ENCODE results near the gene TIGD7.

Gene TIGD7, protein sequence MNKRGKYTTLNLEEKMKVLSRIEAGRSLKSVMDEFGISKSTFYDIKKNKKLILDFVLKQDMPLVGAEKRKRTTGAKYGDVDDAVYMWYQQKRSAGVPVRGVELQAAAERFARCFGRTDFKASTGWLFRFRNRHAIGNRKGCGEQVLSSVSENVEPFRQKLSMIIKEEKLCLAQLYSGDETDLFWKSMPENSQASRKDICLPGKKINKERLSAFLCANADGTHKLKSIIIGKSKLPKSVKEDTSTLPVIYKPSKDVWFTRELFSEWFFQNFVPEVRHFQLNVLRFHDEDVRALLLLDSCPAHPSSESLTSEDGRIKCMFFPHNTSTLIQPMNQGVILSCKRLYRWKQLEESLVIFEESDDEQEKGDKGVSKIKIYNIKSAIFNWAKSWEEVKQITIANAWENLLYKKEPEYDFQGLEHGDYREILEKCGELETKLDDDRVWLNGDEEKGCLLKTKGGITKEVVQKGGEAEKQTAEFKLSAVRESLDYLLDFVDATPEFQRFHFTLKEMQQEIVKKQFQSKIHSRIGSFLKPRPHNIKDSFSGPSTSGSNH

DNA sequence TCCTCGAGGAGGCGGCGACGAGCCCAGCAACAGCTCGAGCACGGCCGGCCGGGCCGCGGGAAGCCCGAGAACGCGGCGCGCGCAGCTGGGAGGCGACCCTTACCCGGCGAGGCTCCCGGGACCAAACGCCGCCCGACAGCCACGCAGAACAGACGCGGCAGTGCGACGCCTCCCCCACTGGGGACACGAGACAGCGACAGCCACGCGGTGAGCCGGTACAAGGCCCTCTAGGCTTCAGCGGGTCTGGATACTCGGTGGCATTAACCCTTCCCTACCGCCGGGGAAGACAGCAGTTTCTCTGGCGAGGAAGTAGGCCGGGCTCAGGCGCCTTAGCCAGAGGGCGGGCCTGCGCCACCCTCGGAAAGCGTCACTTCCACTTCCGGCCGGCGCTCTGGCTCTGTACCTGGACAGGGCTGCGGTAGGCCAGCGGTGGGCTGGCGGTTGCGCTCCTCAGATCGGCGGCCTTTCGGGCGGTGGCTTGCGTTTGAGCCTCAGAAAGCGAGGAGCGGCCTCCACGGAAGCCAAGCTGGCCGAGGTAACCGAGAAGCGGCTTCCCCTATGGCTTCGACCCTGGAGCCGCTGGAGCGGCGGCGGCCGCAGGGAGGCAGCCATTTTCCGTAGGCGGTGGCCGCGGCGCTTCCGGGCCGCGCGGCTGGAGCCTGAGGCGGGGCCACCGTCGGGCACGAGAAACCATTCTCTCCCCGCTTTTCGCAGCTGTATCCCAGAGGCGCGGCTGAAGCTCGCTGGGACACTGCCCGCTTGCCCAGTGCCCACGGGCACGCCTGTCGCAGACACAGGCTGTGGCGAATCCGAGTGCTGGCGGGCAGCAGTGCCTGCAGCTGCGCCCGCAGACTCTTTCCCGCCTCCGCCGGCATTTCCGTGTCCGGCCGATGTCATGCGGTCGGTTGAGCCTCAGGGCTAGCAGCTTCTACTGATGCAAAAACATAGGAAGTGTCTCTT is at the start of gene TIGD7, which contains the start of gene ZNF75A:
Gene TIGD7 (minus strand): TSS at position 322 of the 960 bp plus-strand sequence. CDS start 4,816 bp downstream, outside the sequence.
Gene ZNF75A (plus strand): TSS at position 389 of the 960 bp plus-strand sequence. CDS start 2,932 bp downstream, outside the sequence.
- DNase-seq = peak; percentile 83

DNA sequence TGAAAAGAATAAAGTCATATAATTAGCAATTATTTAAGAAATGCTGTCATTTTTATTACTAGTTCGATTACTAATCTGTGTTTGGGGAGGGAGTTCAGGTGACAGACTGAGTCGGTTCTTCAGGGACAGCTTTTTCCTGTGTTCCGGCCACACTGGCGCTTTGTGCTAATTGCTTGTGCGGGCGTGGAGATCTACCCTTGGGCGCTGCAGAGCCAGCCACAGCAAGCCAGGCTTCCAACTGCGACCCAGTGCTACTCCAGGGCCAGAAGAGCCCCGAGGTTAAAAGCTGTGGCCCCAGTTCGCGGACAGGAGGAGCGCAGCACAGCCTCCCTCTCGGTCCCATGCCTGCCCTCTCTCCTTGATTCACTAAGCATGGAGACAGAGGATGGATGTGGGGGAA is 43.9 kb upstream of the TIGD7 start:
- DNase-seq = no peak

DNA sequence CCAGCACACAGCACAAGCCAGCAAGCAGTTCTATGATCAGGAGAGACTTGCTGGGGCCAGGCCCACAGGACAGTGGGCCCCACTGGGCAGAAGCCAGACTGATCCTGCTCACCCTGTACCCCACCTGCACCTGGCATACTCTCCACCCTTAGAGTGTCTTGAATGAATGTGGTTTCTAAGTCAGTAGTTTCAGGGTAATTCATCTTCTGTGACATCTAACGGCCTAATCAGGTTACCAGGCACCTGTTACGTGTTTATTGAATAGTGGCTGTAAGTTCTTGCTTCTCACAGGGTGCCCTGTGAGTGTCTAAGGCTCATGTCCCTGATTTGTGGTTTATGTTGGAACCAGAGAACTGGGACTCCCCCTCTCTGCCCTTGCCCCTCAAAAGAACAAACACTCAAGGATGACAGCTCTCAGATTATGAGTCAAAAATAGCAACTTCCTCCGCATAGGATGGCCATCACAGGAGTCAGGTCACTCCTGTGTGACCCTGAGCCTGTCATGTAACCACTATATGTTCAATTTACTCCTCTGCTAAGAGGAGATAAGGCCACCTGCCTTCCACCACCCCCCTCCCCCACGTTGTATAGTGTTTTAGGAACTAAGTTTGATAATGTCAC is 43.4 kb upstream of the TIGD7 start:
- no peak for DNase-seq

DNA sequence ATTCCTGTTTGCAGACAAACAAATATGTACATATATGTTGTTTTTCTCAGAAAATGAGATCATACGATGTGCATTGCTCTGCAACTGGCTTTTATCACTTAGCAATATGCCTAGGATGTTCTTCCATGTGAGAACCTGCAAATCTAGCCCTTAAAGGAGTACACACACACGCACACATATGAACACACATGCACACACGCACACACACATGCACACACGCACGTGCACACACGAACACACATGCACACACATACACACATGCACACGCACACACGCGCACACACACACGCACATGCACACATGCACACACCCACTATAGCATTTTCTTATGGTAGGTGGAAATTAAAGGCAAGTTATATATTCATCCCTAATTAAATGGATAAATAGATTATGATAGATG is 42.4 kb upstream of the TIGD7 start:
- DNase-seq = no peak

DNA sequence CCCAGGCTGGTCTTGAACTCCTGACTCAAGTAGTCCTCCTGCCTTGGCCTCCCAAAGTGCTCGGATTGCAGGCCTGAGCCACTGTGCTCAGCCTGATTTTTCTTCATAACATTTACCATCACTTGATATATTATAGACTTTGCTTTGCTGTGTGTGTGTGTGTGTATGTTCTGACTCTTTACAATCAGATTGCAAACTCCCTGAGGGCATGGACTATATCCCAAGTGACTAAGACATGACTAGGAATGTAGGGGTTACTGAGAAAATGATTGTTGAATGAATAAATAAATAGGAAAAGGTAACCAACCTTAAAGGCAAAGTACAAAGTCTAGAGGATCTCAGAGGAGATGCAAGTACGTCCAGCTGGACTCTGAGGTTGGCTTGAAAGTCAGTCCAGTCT is 40.8 kb upstream of the TIGD7 start:
- DNase-seq = no peak

DNA sequence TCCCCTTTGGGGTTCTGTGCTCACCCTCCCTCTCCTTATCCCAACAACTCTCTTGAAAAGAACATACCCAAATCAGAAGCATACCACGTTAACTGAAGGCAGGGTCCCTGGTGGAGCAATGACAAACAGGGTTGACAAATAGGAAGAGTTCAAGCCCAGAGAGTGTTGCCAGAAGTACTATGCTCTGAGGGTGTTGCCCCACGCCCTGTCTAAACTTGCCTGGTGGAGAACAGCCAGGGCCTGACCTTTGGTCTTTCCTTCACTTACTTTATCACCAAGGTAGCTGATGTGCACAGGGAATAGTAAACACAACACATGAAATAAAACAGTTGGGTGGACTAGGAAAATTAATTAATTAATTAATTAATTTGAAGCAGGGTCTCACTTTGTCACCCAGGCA is 23.4 kb upstream of the TIGD7 start:
- no peak for DNase-seq

DNA sequence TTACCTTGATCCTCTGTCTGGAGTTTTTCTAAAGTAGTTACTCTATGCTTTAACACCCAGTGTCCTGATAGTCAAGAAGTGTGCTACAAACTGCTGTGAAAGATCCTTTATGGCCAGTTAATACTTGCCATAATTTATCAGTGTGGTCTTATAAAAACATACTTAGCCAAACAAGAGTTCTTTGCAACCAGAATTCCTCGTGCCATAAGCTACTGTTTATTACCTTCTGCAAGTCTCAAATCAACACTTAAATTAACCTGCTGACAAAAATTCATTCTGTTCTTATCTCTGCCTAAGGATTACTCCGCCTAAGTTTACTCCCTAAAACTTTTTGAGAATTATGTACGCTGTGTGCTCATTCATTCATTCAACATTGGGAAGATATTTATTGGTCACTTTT is 22.9 kb upstream of the TIGD7 start:
- no peak for DNase-seq

DNA sequence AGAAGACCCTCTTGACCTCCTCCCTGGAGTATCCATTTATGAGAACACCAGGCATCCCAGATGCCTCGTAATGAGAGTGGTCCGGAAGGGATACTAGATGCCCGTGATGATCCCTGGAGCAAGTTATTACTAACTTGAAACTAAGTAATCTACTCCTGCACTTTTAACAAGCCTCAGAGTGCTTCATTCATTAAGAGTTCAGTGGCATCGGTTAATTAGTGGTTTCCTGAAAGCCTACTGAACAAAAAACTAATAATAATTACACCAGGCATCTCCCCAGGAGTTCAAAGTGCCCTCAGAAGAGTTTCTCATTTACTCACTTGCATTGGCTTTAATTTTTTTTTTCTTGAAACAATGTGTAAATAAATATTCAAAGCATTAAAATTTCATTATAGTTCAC is 22.3 kb upstream of the TIGD7 start:
- no peak for DNase-seq

DNA sequence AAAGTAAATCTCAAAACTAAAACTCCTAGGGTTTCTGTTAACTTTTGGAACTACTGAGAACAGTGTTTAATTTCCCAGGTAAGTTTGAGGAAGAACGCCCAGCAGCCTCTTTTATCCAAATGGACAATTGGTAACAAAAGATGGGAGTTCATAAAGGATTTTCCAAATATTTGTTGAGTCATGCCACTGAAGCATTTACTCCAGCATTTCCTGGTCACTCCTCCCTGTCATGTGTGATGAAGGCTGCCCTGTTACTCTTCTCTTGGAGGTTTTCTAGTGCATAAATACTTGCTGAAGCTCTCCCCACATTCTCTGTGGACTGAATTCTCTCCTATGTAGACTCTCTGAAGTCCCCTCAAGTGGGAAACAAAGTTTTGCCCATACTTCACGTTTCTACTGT is 16.6 kb upstream of the TIGD7 start:
- no peak for DNase-seq

DNA sequence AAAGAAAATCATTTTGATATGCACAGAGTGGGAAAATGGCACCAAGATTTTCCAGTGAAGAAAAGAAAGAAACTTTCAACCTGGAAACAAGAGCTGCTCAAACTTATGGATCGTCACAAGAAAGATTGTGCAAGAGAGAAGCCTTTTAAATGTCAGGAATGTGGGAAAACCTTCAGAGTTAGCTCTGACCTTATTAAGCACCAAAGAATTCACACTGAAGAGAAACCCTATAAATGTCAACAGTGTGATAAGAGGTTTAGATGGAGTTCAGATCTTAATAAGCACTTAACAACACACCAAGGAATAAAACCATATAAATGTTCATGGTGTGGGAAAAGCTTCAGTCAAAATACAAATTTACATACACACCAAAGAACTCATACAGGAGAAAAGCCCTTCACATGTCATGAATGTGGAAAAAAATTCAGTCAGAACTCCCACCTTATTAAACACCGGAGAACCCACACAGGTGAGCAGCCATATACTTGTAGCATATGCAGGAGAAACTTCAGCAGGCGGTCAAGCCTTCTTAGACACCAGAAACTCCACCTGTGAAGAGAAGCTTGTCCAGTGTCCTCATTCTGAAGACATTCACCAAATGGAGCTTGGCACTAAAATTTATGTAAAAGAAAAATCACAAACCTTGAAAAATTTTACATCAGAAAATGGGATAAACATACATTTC is 12.2 kb upstream of the TIGD7 start:
- DNase-seq = no peak

DNA sequence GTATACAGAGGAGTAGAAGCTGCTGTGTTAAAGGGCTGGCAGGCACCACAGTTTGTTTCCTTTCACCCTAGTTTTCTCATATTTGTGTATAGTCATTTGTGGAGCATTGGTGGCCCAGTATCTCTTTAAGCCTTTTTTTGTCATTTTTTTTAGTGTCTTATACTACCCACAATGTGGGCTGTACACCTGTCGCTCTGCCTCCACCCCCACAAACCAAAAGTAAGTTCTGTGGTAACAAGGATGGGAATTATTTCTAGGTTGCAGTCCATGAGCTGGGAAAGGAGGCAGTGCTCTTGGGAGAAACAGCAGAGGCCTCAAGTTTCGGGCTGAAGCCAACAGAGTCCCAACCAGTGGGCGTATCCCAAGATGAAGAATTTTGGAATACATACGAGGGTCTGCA is 6.3 kb upstream of the TIGD7 start:
- DNase-seq = no peak

DNA sequence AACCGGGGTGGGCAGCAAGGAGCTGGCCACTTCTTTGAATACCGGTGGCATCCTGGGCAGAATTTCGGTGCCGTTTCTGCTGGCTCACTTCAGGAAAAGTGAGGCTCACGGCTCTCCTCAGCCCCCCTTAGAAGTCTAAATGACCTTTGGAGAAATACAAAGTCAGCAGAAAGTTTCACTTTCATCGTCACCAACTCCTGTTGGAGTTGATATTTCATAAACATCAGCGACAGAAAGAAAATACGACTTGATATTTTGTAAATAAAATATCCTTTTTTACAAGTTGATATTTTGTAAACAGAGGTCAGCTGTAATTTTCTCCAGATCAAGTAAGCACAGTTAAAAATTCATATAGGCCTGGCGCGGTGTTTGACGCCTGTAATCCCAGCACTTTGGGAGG is 848 bp upstream of the TIGD7 start:
- DNase-seq = no peak

DNA sequence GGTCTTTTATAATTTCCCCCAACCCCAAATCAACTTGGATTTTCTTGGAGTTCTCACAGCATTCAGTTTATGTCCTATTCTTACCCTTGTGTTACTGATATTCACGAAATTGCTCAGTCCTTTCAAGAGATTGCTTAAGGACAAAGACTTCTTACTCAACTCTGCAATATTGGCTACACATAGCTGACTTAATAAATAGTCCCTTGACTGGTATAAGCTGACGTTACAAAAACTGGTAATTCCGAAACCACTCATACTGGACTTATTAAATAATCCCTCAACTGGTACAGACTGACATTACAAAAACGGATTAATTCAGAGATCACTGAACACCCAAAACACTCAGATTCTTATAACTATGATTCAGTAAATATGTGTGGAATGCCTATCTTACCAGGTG is 860 bp downstream of the TIGD7 start:
- no peak for DNase-seq

DNA sequence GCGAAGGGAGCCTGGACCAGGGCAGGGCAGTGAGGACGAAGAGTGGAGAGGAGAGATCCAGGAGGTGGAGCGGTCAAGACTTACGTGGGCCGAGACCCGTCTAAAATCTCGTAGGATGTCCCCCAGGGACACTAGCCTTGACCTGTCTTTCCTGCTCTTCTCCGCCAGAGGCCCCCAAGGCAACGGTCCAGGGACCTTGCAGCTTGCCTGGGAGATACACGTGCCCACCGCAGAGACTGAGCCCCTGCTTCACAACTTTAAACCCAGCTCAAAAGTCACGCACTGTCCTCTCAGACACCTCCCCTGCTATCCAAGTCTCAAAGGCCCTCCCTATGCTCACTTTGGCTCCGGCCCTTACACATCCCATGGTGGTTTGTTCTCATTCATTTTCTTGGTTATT is 9.4 kb downstream of the TIGD7 start:
- no peak for DNase-seq

DNA sequence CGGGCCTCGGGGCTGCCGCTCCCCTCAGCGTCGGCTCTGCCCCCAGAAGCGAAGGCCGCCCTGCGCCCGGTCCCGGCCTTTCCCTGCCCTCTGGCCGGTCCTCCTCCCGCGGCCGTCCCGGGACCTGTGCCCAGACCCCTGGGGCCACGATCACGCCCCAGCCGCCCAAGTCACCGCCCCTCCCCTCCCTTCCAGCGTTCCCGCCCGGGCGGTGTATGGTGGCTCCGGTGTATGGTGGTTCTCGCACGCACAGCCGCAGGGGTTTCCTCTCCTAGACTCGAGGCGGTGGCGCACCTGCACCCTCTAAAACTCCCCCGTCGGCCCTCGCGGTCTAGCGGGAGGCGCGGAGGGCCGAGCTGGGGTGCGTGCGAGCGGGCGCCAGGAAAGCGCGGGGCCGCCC is 10.0 kb downstream of the TIGD7 start:
- no peak for DNase-seq

DNA sequence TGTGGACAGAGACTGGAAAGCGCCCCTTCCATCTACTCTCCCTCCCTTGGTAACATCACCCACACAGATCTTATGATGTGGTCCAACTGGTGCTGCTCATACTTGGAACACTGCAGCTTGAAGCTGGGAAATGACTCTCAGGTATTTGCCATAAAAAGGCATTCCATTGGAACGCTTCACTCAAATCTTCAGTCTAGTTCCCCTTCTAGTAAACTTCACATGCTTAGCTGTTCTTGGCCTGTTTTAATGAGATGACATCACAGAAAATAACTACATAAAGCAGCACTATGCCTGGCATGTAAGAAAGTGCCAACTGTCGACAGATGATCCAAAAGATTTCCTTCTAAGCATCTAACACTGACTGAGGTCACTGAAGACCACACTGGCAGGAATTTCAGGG is 12.6 kb downstream of the TIGD7 start:
- no peak for DNase-seq

DNA sequence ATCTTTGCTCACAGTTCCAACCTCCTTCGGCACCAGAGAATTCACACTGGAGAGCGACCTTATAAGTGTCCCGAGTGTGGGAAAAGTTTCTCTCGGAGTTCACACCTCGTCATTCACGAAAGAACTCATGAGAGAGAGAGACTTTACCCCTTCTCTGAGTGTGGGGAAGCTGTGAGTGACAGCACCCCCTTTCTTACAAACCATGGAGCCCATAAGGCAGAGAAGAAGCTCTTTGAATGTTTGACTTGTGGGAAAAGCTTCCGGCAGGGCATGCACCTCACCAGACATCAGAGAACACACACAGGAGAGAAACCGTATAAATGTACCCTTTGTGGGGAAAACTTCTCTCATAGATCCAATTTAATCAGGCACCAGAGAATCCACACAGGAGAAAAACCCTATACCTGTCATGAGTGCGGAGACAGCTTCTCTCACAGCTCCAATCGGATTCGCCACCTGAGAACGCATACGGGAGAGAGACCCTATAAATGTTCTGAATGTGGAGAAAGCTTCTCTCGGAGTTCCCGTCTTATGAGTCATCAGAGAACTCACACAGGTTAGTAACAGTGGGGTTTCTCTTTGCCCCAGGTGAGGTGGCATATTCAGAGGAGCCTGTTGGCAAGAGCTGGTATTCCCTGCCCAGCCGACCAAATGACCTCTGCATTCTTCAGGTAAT is 15.1 kb downstream of the TIGD7 start:
- DNase-seq = no peak

DNA sequence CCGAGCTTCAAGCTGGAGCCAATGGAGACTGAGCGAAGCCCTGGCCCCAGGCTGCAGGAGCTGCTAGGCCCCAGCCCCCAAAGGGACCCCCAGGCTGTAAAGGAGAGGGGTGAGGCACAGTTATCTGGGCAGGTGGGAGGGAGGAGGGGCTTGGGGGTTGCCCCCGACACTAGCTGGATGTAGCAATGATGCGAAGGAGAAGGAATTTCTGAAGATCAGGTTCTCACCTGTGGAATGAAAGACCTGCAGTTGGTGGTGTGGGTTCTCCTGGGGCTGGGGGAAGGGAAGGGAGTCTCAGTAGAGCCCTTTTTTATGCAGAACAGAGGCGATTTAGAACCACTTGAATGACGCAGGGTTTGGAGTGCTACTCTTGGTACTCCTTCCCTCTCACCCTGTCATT is 20.1 kb downstream of the TIGD7 start:
- no peak for DNase-seq

DNA sequence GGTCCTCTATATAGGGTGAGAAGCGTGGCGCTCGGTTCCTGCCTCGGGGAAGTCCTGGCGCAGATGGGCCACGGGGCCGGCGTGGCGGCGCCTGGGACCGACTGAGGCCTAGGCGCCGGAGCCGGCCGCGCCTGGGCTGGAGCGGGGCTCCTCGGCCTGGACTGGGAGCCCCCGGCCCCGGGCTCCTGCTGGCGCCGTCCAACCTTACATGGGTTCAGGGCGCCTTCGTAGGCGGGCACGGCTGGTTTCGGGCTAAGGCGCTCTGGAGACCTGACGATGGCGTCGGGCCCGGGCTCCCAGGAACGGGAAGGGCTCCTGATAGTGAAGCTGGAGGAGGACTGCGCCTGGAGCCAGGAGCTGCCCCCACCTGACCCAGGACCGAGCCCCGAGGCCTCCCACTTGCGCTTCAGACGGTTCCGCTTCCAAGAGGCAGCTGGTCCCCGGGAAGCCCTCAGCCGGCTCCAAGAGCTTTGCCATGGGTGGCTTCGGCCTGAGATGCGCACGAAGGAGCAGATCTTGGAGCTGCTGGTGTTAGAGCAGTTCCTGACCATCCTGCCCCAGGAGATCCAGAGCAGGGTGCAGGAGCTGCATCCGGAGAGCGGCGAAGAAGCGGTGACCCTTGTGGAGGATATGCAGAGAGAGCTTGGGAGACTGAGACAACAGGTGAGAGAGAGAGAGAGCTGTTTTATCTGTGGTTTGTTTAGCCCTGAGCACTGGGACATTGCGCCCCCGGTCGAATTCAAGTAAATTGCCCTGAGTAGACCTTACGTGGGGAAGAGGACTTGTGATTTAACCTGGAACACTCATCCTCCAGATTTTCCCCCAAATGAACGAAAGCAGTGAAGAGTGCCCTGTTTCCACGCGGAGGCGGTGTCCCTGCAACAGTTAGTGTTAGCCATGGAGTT is 21.4 kb downstream of the TIGD7 start:
- DNase-seq = no peak

DNA sequence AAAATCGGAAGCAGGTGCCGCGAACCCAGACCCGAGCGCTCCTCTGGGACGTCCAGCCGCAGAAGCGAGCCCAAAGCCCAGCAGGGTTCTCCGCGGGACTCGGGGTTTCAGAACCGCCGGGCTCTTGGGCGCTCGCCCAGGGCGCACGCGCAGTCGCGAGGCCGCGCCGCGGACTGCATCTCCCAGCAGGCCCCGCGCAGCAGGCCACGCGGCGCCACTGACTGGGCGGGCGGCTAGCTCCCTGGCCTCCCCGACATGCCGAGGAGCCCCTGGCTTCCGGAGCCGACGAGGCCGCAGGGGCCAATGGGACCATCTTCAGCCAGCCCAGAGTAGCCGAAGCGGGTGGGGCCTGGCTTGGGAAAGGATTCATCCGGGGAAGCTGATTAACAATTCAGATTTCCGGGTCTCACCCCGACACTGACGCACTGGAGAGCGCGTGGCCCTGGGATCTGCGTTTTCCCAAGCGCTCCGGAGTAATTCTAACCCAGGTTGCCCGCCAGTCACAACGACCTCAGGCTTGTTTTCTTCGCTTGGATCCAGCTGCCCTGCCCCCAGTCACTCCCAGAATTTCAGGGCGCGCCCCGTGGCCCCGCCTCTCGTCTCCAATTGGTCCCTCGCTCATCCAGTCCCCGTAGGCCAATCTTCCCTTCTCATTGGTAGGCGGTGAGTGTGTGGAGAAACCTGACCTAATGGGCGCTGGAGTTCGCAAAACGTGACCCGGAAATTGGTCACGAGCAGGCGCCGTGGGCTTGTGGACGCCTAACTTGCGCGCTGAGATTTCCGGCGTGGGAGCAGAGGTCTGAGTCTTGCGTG is 22.3 kb downstream of the TIGD7 start, which contains the start of gene ZNF263:
Gene ZNF263 (plus strand): TSS at position 762 of the 813 bp plus-strand sequence. CDS start 328 bp downstream, outside the sequence.
- DNase-seq = peak; percentile 98
